ENCODE results near the gene CFD. TPM values are rescaled to one million over a fixed set of nuclear protein-coding genes. Genes with fewer than 3 reads are reported as not detected.
"Not testable (repeated sequence)": the region's sequence is repeated elsewhere in the genome, so short reads cannot be mapped to it uniquely, and the experiment has no call there.

The CFD gene
- polyA plus RNA-seq, 1 of the 3 experiments (the other 2 are of a cell fraction): 2.5 TPM

DNA sequence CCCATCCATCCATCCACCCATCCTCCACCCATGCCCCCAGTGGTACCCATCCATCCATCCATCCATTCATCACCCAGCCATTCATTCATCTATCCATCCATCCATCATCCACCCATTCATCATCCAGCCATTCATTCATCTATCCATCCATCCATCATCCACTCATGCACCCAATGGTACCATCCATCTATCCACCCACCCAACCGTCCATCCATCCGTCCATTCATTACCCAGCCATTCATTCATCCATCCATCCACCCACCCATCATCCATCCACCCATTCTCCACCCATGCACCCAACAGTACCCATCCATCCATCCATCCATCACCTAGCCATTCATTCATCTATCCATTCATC is 43.0 kb upstream of the CFD start:
- H3K9me2 ChIP-seq: no peaks in the 10 kb centered on the region
- no peaks in the 10 kb centered on the region for H3K79me2 ChIP-seq (ENCODE audit: insufficient read depth)
- H3K4me3 ChIP-seq (ENCODE audit: low read depth in 2 of 2, low read length in 1 of 2): no peak overlapping the region
- H2AFZ ChIP-seq (ENCODE audit: low read depth): no peak overlapping the region
- H3F3A ChIP-seq (replicated peaks; ENCODE audit: insufficient read depth): peaks cover 7% of the 10 kb centered on the region
- peaks cover 7% of the 10 kb centered on the region for H4K20me1 ChIP-seq (ENCODE audit: insufficient read depth)
- no peak overlapping the region for H3K9ac ChIP-seq
- TF ChIP-seq TAF1 (IDR thresholded peaks at IDR 0.05; ENCODE audit: borderline replicate concordance, low read depth, low read length): no peak
- TF ChIP-seq EP300 (IDR thresholded peaks at IDR 0.05; ENCODE audit: borderline replicate concordance in 1 of 2, low read depth in 1 of 2, low read length in 1 of 2): no peak
- TF ChIP-seq FOXJ3 (CRISPR knock-in tag; IDR thresholded peaks at IDR 0.05): no peak
- TF ChIP-seq NFIC (IDR thresholded peaks at IDR 0.05; ENCODE audit: borderline replicate concordance): no peak
- TF ChIP-seq, protein P1, sequence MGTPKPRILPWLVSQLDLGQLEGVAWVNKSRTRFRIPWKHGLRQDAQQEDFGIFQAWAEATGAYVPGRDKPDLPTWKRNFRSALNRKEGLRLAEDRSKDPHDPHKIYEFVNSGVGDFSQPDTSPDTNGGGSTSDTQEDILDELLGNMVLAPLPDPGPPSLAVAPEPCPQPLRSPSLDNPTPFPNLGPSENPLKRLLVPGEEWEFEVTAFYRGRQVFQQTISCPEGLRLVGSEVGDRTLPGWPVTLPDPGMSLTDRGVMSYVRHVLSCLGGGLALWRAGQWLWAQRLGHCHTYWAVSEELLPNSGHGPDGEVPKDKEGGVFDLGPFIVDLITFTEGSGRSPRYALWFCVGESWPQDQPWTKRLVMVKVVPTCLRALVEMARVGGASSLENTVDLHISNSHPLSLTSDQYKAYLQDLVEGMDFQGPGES (IDR thresholded peaks at IDR 0.05; ENCODE audit: low read depth, low read length): no peak
- TF ChIP-seq TEAD4 (IDR thresholded peaks at IDR 0.05; ENCODE audit: borderline replicate concordance, insufficient read depth): no peak
- TF ChIP-seq FOSL2 (IDR thresholded peaks at IDR 0.05; ENCODE audit: borderline replicate concordance, low read depth): no peak
- no peak for TF ChIP-seq POLR2AphosphoS5 (IDR thresholded peaks at IDR 0.05; ENCODE audit: low read depth, low read length)
- TF ChIP-seq GATA2 (CRISPR knock-in tag; IDR thresholded peaks at IDR 0.05): no peak
- no peak for TF ChIP-seq YY1 (IDR thresholded peaks at IDR 0.05; ENCODE audit: low read depth)
- no peak for TF ChIP-seq JUND (IDR thresholded peaks at IDR 0.05)
- TF ChIP-seq RFX5 (IDR thresholded peaks at IDR 0.05; ENCODE audit: low read length): no peak
- TF ChIP-seq EZH2phosphoT487 (IDR thresholded peaks at IDR 0.05; ENCODE audit: borderline replicate concordance, low read depth): no peak
- TF ChIP-seq, protein P2, sequence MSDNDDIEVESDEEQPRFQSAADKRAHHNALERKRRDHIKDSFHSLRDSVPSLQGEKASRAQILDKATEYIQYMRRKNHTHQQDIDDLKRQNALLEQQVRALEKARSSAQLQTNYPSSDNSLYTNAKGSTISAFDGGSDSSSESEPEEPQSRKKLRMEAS (IDR thresholded peaks at IDR 0.05; ENCODE audit: low read depth): no peak
- TF ChIP-seq, protein P3, sequence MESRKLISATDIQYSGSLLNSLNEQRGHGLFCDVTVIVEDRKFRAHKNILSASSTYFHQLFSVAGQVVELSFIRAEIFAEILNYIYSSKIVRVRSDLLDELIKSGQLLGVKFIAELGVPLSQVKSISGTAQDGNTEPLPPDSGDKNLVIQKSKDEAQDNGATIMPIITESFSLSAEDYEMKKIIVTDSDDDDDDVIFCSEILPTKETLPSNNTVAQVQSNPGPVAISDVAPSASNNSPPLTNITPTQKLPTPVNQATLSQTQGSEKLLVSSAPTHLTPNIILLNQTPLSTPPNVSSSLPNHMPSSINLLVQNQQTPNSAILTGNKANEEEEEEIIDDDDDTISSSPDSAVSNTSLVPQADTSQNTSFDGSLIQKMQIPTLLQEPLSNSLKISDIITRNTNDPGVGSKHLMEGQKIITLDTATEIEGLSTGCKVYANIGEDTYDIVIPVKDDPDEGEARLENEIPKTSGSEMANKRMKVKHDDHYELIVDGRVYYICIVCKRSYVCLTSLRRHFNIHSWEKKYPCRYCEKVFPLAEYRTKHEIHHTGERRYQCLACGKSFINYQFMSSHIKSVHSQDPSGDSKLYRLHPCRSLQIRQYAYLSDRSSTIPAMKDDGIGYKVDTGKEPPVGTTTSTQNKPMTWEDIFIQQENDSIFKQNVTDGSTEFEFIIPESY (IDR thresholded peaks at IDR 0.05; ENCODE audit: borderline replicate concordance, low read depth): no peak
- no peak for TF ChIP-seq FOXM1 (IDR thresholded peaks at IDR 0.05; ENCODE audit: low read depth)
- TF ChIP-seq, protein P4, sequence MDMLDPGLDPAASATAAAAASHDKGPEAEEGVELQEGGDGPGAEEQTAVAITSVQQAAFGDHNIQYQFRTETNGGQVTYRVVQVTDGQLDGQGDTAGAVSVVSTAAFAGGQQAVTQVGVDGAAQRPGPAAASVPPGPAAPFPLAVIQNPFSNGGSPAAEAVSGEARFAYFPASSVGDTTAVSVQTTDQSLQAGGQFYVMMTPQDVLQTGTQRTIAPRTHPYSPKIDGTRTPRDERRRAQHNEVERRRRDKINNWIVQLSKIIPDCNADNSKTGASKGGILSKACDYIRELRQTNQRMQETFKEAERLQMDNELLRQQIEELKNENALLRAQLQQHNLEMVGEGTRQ (IDR thresholded peaks at IDR 0.05; ENCODE audit: borderline replicate concordance, low read depth, low read length): no peak
- TF ChIP-seq SIN3A (IDR thresholded peaks at IDR 0.05; ENCODE audit: borderline replicate concordance, low read depth, low read length): no peak
- TF ChIP-seq REST (IDR thresholded peaks at IDR 0.05; ENCODE audit: low read depth, low read length): no peak
- TF ChIP-seq RAD21 (IDR thresholded peaks at IDR 0.05; ENCODE audit: low read length): no peak
- DNase-seq: no peak
- no peaks in the 10 kb centered on the region for H3K4me1 ChIP-seq (ENCODE audit: control insufficient read depth in 1 of 2, insufficient read depth in 2 of 2, low read depth in 1 of 2, low read length in 1 of 2)
- WGBS (ENCODE audit: low lambda C conversion rate): 98% methylated on average over 2 of the region's 2 CpGs
- H3K36me3 ChIP-seq (replicated peaks in 1 of 2; ENCODE audit: control insufficient read depth in 1 of 2, insufficient read depth in 2 of 2, low read length in 1 of 2): peaks cover 6 to 7% of the 10 kb centered on the region in 2 experiments
- H3K27me3 ChIP-seq (ENCODE audit: insufficient read depth): no peaks in the 10 kb centered on the region
- H3K27ac ChIP-seq (ENCODE audit: low read depth in 2 of 2, low read length in 1 of 2): no peak overlapping the region
- H3K9me3 ChIP-seq: no peaks in the 10 kb centered on the region
- POLR2A ChIA-PET: no interaction called here
- no peak overlapping the region for H3K4me2 ChIP-seq
- CTCF ChIA-PET: no interaction called here

DNA sequence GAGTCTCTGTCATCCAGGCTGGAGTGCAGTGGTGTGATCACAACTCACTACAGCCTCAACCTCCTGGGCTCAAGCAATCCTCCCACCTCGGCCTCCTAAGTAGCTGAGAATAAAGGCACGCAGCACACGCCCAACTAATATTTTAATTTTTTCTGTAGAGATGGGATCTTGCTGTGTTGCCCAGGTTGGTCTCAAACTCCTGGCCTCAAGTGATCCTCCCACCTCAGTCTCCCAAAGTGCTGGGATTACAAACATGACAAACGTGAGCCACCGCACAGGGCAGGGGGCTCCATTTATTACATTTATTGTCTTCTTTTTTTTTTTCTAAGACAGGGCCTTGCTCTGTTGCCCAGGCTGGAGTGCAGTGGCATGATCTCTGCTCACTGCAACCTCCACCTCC is 39.3 kb upstream of the CFD start:
- H3F3A ChIP-seq (replicated peaks; ENCODE audit: insufficient read depth); H3K4me1 ChIP-seq (ENCODE audit: control insufficient read depth in 1 of 2, insufficient read depth in 2 of 2, low read depth in 1 of 2, low read length in 1 of 2); H3K9me2 ChIP-seq; POLR2A ChIA-PET; H3K4me3 ChIP-seq (ENCODE audit: low read depth in 2 of 2, low read length in 1 of 2); H3K27ac ChIP-seq (ENCODE audit: low read depth in 2 of 2, low read length in 1 of 2); H3K9me3 ChIP-seq; H3K4me2 ChIP-seq; H3K79me2 ChIP-seq (ENCODE audit: insufficient read depth); DNase-seq; H2AFZ ChIP-seq (ENCODE audit: low read depth); H4K20me1 ChIP-seq (ENCODE audit: insufficient read depth); CTCF ChIA-PET; H3K27me3 ChIP-seq (ENCODE audit: insufficient read depth); H3K36me3 ChIP-seq (replicated peaks in 1 of 2; ENCODE audit: control insufficient read depth in 1 of 2, insufficient read depth in 2 of 2, low read length in 1 of 2); H3K9ac ChIP-seq: not testable (repeated sequence)
- WGBS (ENCODE audit: low lambda C conversion rate): 93% methylated on average over 5 of the region's 5 CpGs

Measured in SK-N-SH (cell line).